ENCODE data around the gene MRPS27.

Gene MRPS27

GRCh38 chr5:72307573-72307967 lies 12.5 kb downstream of the MRPS27 start:
- Mint-ChIP-seq H3K27ac (peak overlapping the region; percentile 69 to 98 (median 73)), H3K9me3 (no peaks in the 10 kb centered on the region), H3K36me3 (ENCODE audit: low read depth) (peaks cover 43% of the 10 kb centered on the region), H3K4me1 (peaks cover 13% of the 10 kb centered on the region), H3K4me3 (peak overlapping the region; percentile 85 to 93 (median 91)), H3K27me3 (ENCODE audit: low read depth) (no peaks in the 10 kb centered on the region)
- no peak for TF ChIP-seq CTCF (IDR thresholded peaks at IDR 0.05; ENCODE audit: unreplicated experiment in 3 of 3)

GRCh38 chr5:72305194-72306142 lies 14.6 kb downstream of the MRPS27 start:
- TF ChIP-seq CTCF (IDR thresholded peaks at IDR 0.05; ENCODE audit: unreplicated experiment in 3 of 3), result no peak
- Mint-ChIP-seq H3K9me3 (no peaks in the 10 kb centered on the region), H3K36me3 (ENCODE audit: low read depth) (peaks cover 39% of the 10 kb centered on the region), H3K4me1 (peaks cover 27% of the 10 kb centered on the region), H3K27ac (peak overlapping the region in 2 of 3 experiments; percentile 10 to 61), H3K4me3 (peak overlapping the region in 2 of 3 experiments; percentile 25 to 45), H3K27me3 (ENCODE audit: low read depth) (no peaks in the 10 kb centered on the region)

GRCh38 chr5:72302171-72302570 lies 17.9 kb downstream of the MRPS27 start:
- TF ChIP-seq CTCF (IDR thresholded peaks at IDR 0.05; ENCODE audit: unreplicated experiment in 3 of 3), result no peak
- Mint-ChIP-seq H3K36me3 (ENCODE audit: low read depth) (peaks cover 39% of the 10 kb centered on the region), H3K9me3 (no peaks in the 10 kb centered on the region), H3K27ac (peak overlapping the region in 2 of 3 experiments; percentile 12 to 29), H3K4me1 (peaks cover 13% of the 10 kb centered on the region), H3K27me3 (ENCODE audit: low read depth) (no peaks in the 10 kb centered on the region), H3K4me3 (no peak overlapping the region)

- Mint-ChIP-seq H3K4me1 (peaks cover 13% of the 10 kb centered on the region), H3K36me3 (ENCODE audit: low read depth) (peaks cover 39% of the 10 kb centered on the region), H3K4me3 (no peak overlapping the region), H3K27me3 (ENCODE audit: low read depth) (no peaks in the 10 kb centered on the region), H3K27ac (peak overlapping the region in 2 of 3 experiments; percentile 29 to 70), H3K9me3 (no peaks in the 10 kb centered on the region)
- TF ChIP-seq CTCF (IDR thresholded peaks at IDR 0.05; ENCODE audit: unreplicated experiment in 3 of 3), result no peak
Observed at GRCh38 chr5:72301557-72301956, 18.5 kb downstream of the MRPS27 start.

- Mint-ChIP-seq H3K27ac (no peak overlapping the region), H3K4me3 (no peak overlapping the region), H3K4me1 (peaks cover 13% of the 10 kb centered on the region), H3K27me3 (ENCODE audit: low read depth) (no peaks in the 10 kb centered on the region), H3K36me3 (ENCODE audit: low read depth) (peaks cover 43% of the 10 kb centered on the region), H3K9me3 (no peaks in the 10 kb centered on the region)
- no peak for TF ChIP-seq CTCF (IDR thresholded peaks at IDR 0.05; ENCODE audit: unreplicated experiment in 3 of 3)
Observed at GRCh38 chr5:72300590-72301339, 19.3 kb downstream of the MRPS27 start.
